A673 (cell line): ENCODE measurements around the gene GRAMD1A.

ENCODE experiments used
- CTCF ChIP-seq: fragments of 300-800, 200-600 bp; sonication (generic); conservative IDR thresholded peaks from 2 replicates; pipeline ENCODE4 v1.5.1; 2017; ENCODE audit warnings: low read depth, mild to moderate bottlenecking, antibody characterized with exemption, low read length, moderate library complexity, mixed read lengths
- EZH2 ChIP-seq: fragments of 200-600 bp; sonication (generic); IDR thresholded peaks from 2 replicates; pipeline ENCODE4 v1.6.1; 2017; ENCODE audit warnings: borderline replicate concordance, low read depth, mild to moderate bottlenecking, mixed read lengths, antibody characterized with exemption, low read length; ENCODE audit not compliant: poor library complexity, severe bottlenecking

GRCh38 chr19:35013820-35014754 lies 14.0 kb downstream of the GRAMD1A start:
- TF ChIP-seq CTCF: no peak
- no peak for TF ChIP-seq EZH2
